ENCODE data around the gene GLG1.

GLG1 gene

DNA sequence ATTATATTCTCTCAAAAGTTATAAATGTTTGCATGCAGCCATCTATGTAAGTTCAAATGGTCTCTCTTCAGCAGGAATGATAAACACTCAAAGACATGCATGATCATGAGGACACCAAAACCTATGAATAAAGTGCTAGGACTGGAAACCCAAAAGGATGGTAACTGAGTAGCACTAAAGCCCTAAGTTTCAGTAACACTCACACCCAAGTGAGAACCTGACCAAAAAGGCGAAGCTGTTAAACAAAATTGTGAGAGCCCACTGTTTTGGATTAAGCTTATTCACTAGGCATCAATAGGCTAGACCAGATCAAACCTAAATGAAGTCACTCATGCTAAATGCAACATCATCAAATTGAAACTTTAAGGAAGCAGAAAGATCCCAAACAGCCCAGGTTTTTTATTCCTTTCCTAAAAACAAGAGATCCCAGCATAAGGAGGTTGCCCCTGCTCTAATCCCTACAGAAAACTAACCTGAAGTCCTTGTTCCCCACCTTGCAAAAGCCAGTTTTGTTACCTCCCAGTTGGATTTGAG lies 42.4 kb downstream of the GLG1 start:
- no peak overlapping the region for H3K4me3 ChIP-seq (ENCODE audit: low read depth, low read length)
- DNase-seq (ENCODE audit: low read depth) = no peak
- TF ChIP-seq MYC (IDR thresholded peaks at IDR 0.05; ENCODE audit: low read depth, low read length) (no peak), POLR2A (IDR thresholded peaks at IDR 0.05; ENCODE audit: extremely low read depth, insufficient read length) (no peak)
- TF ChIP-seq, protein P1, sequence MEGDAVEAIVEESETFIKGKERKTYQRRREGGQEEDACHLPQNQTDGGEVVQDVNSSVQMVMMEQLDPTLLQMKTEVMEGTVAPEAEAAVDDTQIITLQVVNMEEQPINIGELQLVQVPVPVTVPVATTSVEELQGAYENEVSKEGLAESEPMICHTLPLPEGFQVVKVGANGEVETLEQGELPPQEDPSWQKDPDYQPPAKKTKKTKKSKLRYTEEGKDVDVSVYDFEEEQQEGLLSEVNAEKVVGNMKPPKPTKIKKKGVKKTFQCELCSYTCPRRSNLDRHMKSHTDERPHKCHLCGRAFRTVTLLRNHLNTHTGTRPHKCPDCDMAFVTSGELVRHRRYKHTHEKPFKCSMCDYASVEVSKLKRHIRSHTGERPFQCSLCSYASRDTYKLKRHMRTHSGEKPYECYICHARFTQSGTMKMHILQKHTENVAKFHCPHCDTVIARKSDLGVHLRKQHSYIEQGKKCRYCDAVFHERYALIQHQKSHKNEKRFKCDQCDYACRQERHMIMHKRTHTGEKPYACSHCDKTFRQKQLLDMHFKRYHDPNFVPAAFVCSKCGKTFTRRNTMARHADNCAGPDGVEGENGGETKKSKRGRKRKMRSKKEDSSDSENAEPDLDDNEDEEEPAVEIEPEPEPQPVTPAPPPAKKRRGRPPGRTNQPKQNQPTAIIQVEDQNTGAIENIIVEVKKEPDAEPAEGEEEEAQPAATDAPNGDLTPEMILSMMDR (IDR thresholded peaks at IDR 0.05; ENCODE audit: low read depth, low read length) = no peak
- TF ChIP-seq, protein P2, sequence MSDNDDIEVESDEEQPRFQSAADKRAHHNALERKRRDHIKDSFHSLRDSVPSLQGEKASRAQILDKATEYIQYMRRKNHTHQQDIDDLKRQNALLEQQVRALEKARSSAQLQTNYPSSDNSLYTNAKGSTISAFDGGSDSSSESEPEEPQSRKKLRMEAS (IDR thresholded peaks at IDR 0.05; ENCODE audit: low read depth, low read length) = no peak

DNA sequence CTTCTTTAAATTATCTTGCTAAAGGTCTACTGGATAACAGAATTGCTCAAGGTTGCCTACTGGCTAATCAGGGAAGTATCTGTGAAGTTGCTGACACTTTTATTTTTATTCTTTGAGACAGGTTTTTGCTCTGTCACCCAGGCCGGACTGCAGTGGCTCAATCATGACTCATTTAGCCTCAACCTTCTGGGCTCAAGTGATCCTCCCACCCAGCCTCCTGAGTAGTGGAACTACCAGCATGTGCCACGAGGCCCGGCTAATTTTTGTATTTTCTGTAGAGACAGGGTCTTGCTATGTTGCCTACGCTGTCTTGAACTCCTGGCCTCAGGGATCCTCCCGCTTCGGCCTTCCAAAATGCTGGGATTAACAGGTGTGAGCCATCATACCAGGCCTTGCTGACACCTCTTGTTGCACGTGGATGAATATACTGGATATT lies 43.1 kb downstream of the GLG1 start:
- TF ChIP-seq MYC (IDR thresholded peaks at IDR 0.05; ENCODE audit: low read depth, low read length) (peak; percentile 82), POLR2A (IDR thresholded peaks at IDR 0.05; ENCODE audit: extremely low read depth, insufficient read length) (no peak)
- TF ChIP-seq, protein P1 (IDR thresholded peaks at IDR 0.05; ENCODE audit: low read depth, low read length) = no peak
- TF ChIP-seq, protein P2 (IDR thresholded peaks at IDR 0.05; ENCODE audit: low read depth, low read length) = peak; percentile 64
- no peak overlapping the region for H3K4me3 ChIP-seq (ENCODE audit: low read depth, low read length)
- DNase-seq (ENCODE audit: low read depth) = peak; percentile 97

DNA sequence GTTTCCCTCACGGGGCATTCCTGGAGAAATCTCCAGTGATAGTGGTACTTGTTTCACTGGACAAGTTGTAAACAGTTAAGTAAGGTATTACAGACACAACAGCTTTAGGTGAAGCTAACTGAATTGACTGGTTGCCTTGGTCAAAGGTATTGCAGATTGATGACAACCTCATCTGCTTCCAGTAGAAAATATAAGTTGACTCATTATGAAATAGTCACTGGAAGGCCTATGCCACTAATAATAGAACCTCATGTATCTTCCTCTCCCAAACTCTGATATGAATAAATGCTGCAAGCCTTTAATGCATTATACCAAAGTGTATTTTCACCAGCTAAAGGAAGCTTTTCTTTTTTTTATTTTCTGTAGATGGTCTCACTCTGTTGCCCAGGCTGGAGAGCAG lies 44.8 kb downstream of the GLG1 start:
- H3K4me3 ChIP-seq (ENCODE audit: low read depth, low read length) = no peak overlapping the region
- TF ChIP-seq POLR2A (IDR thresholded peaks at IDR 0.05; ENCODE audit: extremely low read depth, insufficient read length) = no peak
- no peak for TF ChIP-seq MYC (IDR thresholded peaks at IDR 0.05; ENCODE audit: low read depth, low read length)
- TF ChIP-seq, protein P1 (IDR thresholded peaks at IDR 0.05; ENCODE audit: low read depth, low read length) = no peak
- TF ChIP-seq, protein P2 (IDR thresholded peaks at IDR 0.05; ENCODE audit: low read depth, low read length) = no peak
- no peak for DNase-seq (ENCODE audit: low read depth)

DNA sequence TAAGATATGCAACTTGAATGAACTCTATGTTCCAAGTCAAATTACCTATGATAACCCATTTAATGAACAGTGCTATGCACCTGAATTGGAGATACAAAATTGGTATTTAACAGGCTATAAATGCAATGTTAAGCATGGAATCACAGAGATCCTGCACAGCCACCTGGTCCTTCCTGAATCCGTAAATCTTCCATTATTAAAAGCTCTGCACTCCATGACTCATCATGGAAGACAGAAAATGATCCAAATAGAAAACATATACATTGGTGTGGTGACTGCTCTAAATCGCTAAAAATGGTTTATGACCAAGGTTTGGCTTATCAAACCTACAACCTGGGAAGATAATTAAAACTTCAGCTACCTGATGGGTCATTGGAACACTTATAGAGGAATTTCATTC lies 45.3 kb downstream of the GLG1 start:
- no peak overlapping the region for H3K4me3 ChIP-seq (ENCODE audit: low read depth, low read length)
- TF ChIP-seq, protein P2 (IDR thresholded peaks at IDR 0.05; ENCODE audit: low read depth, low read length) = no peak
- no peak for TF ChIP-seq MYC (IDR thresholded peaks at IDR 0.05; ENCODE audit: low read depth, low read length)
- TF ChIP-seq, protein P1 (IDR thresholded peaks at IDR 0.05; ENCODE audit: low read depth, low read length) = no peak
- no peak for TF ChIP-seq POLR2A (IDR thresholded peaks at IDR 0.05; ENCODE audit: extremely low read depth, insufficient read length)
- DNase-seq (ENCODE audit: low read depth) = no peak

DNA sequence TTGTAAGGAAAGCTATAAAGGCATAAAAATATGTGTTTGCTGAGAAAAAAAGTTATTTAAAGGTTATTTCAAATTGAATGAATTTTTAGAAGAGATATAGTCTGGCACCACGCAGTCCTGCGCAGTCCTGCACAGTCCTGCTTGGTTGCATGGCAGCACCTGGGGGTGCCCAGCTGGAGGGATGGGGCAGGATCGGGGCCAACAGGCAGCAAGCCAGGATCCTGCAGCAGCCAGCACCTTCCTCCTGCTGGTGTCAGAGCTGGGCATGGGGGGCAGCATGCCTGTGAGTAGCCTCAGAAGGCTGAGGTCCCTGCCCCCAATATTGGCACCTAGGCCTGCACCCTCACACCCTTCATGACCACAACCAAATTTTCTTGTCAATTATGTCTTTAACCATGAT lies 46.0 kb downstream of the GLG1 start:
- TF ChIP-seq, protein P2 (IDR thresholded peaks at IDR 0.05; ENCODE audit: low read depth, low read length) = no peak
- TF ChIP-seq, protein P1 (IDR thresholded peaks at IDR 0.05; ENCODE audit: low read depth, low read length) = no peak
- TF ChIP-seq MYC (IDR thresholded peaks at IDR 0.05; ENCODE audit: low read depth, low read length) = no peak
- TF ChIP-seq POLR2A (IDR thresholded peaks at IDR 0.05; ENCODE audit: extremely low read depth, insufficient read length) = no peak
- no peak overlapping the region for H3K4me3 ChIP-seq (ENCODE audit: low read depth, low read length)
- DNase-seq (ENCODE audit: low read depth) = no peak

All from NB4 (cell line).